Thyroid gland (tissue), 4 donors: ENCODE results near the gene HS6ST3. TPM values are rescaled to one million over a fixed set of nuclear protein-coding genes. Genes with fewer than 3 reads are reported as not detected.

Source experiments
- DNase-seq, 2 donors: peaks; one replicate each; pipeline ENCODE4 v3.0.0-alpha.2; 2019
- H3K27ac ChIP-seq, 3 donors: fragments of 200-600 bp; sonication (generic); 1 replicate in 2 of 3; 2 replicates in 1 of 3; pipeline ENCODE4 v1.5.1; 2016 to 2019; ENCODE audit warnings: mild to moderate bottlenecking in 1 of 3, moderate library complexity in 1 of 3
- H3K27me3 ChIP-seq: fragments of 200-600 bp; sonication (generic); one replicate; pipeline ENCODE4 v1.5.1; 2019
- H3K36me3 ChIP-seq, 2 donors: fragments of 200-600 bp; sonication (generic); one replicate each; pipeline ENCODE4 v1.5.1; 2016 to 2019
- H3K4me1 ChIP-seq, 2 donors: fragments of 200-600 bp; sonication (generic); one replicate each; pipeline ENCODE4 v1.5.1; 2017 to 2019
- H3K4me3 ChIP-seq, 3 donors: fragments of 200-600 bp; sonication (generic); replicated peaks in 1 of 3; 1 replicate in 2 of 3; 2 replicates in 1 of 3; pipeline ENCODE4 v1.5.1; 2016; ENCODE audit warnings: mild to moderate bottlenecking in 1 of 3
- H3K9me3 ChIP-seq: fragments of 200-600 bp; sonication (generic); one replicate; pipeline ENCODE4 v1.5.1; 2017
- CTCF ChIP-seq, 6 experiments: fragments of 200-600 bp in 3 of 6; fragments of 450-650 bp in 3 of 6; sonication (generic) in 3 of 6; IDR thresholded peaks; one replicate each; pipeline ENCODE4 v1.5.1; 2016 to 2019; ENCODE audit warnings: antibody characterized with exemption in 6 of 6, mild to moderate bottlenecking in 2 of 6, inconsistent platforms in 1 of 6, moderate library complexity in 1 of 6
- POLR2A ChIP-seq, 2 donors: fragments of 450-650 bp; IDR thresholded peaks; one replicate each; pipeline ENCODE4 v1.6.1; 2017; ENCODE audit warnings: antibody characterized with exemption in 2 of 2, mild to moderate bottlenecking in 2 of 2, moderate library complexity in 1 of 2
- WGBS, 2 donors: methylation state at CpG; one replicate each; pipeline ENCODE4 v1.1.5; 2017; 5-methylcytosine and 5-hydroxymethylcytosine counted together
- intact Hi-C: fragments of 100-400 bp; cut with DNase I; formaldehyde crosslinking; loops from one replicate; pipeline ENCODE4 v1.15.1; 2023
- total RNA-seq, 4 donors: library from RNA; depleted of rRNA; stranded (reverse); fragments of >200 nt; gene quantifications; one replicate each; pipeline ENCODE4 v1.2.3, GENCODE V29; 2016

HS6ST3 gene
- total RNA-seq, 4 donors from 2014 or later = 2.0 to 5.8 (median 5.0) TPM

- intact Hi-C loops = no loop called here
- Histone ChIP-seq H3K9me3 (no peaks in the 10 kb centered on the region), H3K4me1 (no peaks in the 10 kb centered on the region), H3K27ac (no peak overlapping the region), H3K27me3 (no peaks in the 10 kb centered on the region), H3K36me3 (no peaks in the 10 kb centered on the region), H3K4me3 (no peak overlapping the region)
- no peak for DNase-seq
- 84 to 91% methylated on average over 4 of the region's 4 CpGs for WGBS, 2 donors
- TF ChIP-seq CTCF (IDR thresholded peaks at IDR 0.05) (no peak), POLR2A (IDR thresholded peaks at IDR 0.05) (no peak)
Measured at GRCh38 chr13:96684469-96684868, 594.6 kb downstream of the HS6ST3 start.

- H3K27ac ChIP-seq = no peak overlapping the region
- 81 to 97% methylated on average over 1 of the region's 1 CpG for WGBS, 2 donors
- no peaks in the 10 kb centered on the region for H3K36me3 ChIP-seq
- H3K27me3 ChIP-seq = no peaks in the 10 kb centered on the region
- DNase-seq = no peak
- no peaks in the 10 kb centered on the region for H3K4me1 ChIP-seq
- H3K9me3 ChIP-seq = no peaks in the 10 kb centered on the region
- intact Hi-C loops = no loop called here
- TF ChIP-seq CTCF (IDR thresholded peaks at IDR 0.05) (no peak), POLR2A (IDR thresholded peaks at IDR 0.05) (no peak)
- H3K4me3 ChIP-seq = no peak overlapping the region
Measured at GRCh38 chr13:96684907-96685306, 595.0 kb downstream of the HS6ST3 start.

- Histone ChIP-seq H3K9me3 (no peaks in the 10 kb centered on the region), H3K36me3 (no peaks in the 10 kb centered on the region), H3K4me3 (no peak overlapping the region), H3K27me3 (no peaks in the 10 kb centered on the region), H3K27ac (no peak overlapping the region), H3K4me1 (no peaks in the 10 kb centered on the region)
- TF ChIP-seq POLR2A (IDR thresholded peaks at IDR 0.05) (no peak), CTCF (IDR thresholded peaks at IDR 0.05) (no peak)
- intact Hi-C loops = no loop called here
- DNase-seq = no peak
- 24 to 38% methylated on average over 2 of the region's 2 CpGs for WGBS, 2 donors
Measured at GRCh38 chr13:96686286-96686685, 596.4 kb downstream of the HS6ST3 start.

- intact Hi-C loops = no loop called here
- Histone ChIP-seq H3K36me3 (no peaks in the 10 kb centered on the region), H3K4me3 (no peak overlapping the region), H3K27me3 (no peaks in the 10 kb centered on the region), H3K9me3 (no peaks in the 10 kb centered on the region), H3K4me1 (no peaks in the 10 kb centered on the region), H3K27ac (no peak overlapping the region)
- no peak for TF ChIP-seq CTCF (IDR thresholded peaks at IDR 0.05)
- no peak for DNase-seq
- 90 to 97% methylated on average over 3 of the region's 3 CpGs for WGBS, 2 donors
Measured at GRCh38 chr13:96687191-96687590, 597.3 kb downstream of the HS6ST3 start.

GRCh38 chr13:96690998-96691397 lies 601.1 kb downstream of the HS6ST3 start:
- intact Hi-C loops = no loop called here
- no peaks in the 10 kb centered on the region for H3K27me3 ChIP-seq
- H3K9me3 ChIP-seq = no peaks in the 10 kb centered on the region
- no peak for DNase-seq
- no peak for TF ChIP-seq POLR2A (IDR thresholded peaks at IDR 0.05)
- no peak overlapping the region for H3K27ac ChIP-seq
- no peaks in the 10 kb centered on the region for H3K36me3 ChIP-seq
- no peaks in the 10 kb centered on the region for H3K4me1 ChIP-seq
- H3K4me3 ChIP-seq = no peak overlapping the region

GRCh38 chr13:96696389-96696900 lies 606.5 kb downstream of the HS6ST3 start:
- no peak overlapping the region for H3K27ac ChIP-seq
- H3K9me3 ChIP-seq = no peaks in the 10 kb centered on the region
- TF ChIP-seq POLR2A (IDR thresholded peaks at IDR 0.05) = no peak
- TF ChIP-seq CTCF (IDR thresholded peaks at IDR 0.05) = no peak
- no peaks in the 10 kb centered on the region for H3K27me3 ChIP-seq
- no peaks in the 10 kb centered on the region for H3K4me1 ChIP-seq
- H3K36me3 ChIP-seq = no peaks in the 10 kb centered on the region
- WGBS, 2 donors = 86% methylated on average over 6 of the region's 6 CpGs
- no peak overlapping the region for H3K4me3 ChIP-seq
- DNase-seq = no peak
- intact Hi-C loops = no loop called here
